H54 (cell line): ENCODE measurements around the gene HBQ1.
"Not testable (repeated sequence)": the region's sequence is repeated elsewhere in the genome, so short reads cannot be mapped to it uniquely, and the experiment has no call there.

Source experiments
- DNase-seq: peaks from one replicate; pipeline ENCODE4 v3.0.0; 2011; ENCODE audit warnings: low spot score, mixed read lengths; ENCODE audit not compliant: insufficient read length
- FAIRE-seq: peaks from 3 replicates; lab custom pipeline; 2011; peaks lifted over from hg19 to GRCh38; lab: Jason Lieb, UNC
- POLR2A ChIP-seq: IDR thresholded peaks from 2 replicates; pipeline ENCODE4 v1.6.1; 2011; ENCODE audit warnings: low read depth, mild to moderate bottlenecking, low read length

HBQ1 gene

DNA sequence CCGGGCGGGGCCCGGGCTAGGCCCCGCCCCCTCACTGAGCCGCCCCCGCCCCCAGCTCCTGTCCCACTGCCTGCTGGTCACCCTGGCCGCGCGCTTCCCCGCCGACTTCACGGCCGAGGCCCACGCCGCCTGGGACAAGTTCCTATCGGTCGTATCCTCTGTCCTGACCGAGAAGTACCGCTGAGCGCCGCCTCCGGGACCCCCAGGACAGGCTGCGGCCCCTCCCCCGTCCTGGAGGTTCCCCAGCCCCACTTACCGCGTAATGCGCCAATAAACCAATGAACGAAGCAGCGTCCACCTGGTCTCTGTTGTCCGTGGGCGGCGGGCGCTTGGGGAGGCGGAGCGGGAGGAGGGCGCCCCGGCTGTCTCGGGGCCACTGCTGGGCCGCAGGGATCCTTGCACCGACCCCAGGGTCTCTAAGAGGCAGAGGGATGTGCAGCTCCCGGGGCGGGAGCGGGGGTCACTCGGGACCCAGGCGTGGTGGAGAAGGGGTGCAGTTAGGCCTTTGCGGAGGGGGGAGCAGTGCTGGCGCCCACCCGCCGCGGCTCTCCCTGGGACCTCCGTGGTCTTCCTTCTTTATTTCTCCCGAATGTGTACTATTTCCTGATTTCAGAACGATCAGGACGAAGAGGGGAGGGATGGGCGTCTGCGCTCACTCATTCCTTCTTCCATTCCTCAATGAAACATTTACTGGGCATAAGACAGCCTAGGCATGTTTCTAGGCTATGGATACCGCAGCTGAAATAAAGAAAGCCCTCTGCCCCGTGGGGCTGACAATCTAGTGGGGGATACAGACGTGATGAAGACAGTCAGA is 25.8 kb upstream of the HBQ1 start:
- FAIRE-seq, result no peak

DNA sequence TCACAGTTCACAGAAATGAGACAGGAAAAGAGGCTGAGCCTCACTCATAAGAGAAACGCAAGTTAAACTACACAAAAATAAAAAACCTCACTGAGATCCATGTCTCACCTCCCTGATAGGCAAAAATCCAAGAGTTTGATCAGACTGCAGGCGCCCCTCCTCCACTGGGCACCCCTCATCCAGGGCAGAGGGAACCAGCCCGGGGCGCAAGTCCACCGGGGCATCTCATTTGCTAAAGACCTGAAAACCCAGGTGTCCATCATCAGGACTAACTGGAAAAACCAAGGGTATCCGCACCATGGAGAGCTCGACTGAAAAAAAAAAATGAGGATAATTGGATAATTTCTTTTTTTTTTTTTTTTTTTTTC is 25.2 kb upstream of the HBQ1 start:
- TF ChIP-seq POLR2A, result no peak
- DNase-seq (no peak), FAIRE-seq (no peak)

More for the DNA sequence above, 25.8 kb upstream of the HBQ1 start:
- no peak for TF ChIP-seq POLR2A
- DNase-seq, result no peak

DNA sequence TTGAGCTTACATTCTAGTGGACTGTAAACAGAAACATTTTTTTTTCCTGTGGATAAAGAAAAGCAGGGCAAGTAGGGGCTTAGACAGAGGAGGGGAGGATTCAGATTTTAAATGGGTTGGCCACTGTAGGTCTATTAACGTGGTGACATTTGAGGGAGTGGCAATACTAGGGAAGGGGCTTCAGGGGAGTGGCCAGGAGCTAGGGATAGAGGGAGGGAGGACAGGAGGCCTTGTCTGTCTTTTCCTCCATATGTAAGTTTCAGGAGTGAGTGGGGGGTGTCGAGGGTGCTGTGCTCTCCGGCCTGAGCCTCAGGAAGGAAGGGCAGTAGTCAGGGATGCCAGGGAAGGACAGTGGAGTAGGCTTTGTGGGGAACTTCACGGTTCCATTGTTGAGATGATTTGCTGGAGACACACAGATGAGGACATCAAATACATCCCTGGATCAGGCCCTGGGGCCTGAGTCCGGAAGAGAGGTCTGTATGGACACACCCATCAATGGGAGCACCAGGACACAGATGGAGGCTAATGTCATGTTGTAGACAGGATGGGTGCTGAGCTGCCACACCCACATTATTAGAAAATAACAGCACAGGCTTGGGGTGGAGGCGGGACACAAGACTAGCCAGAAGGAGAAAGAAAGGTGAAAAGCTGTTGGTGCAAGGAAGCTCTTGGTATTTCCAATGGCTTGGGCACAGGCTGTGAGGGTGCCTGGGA is 21.0 kb upstream of the HBQ1 start:
- no peak for TF ChIP-seq POLR2A
- FAIRE-seq, result no peak
- DNase-seq, result no peak

DNA sequence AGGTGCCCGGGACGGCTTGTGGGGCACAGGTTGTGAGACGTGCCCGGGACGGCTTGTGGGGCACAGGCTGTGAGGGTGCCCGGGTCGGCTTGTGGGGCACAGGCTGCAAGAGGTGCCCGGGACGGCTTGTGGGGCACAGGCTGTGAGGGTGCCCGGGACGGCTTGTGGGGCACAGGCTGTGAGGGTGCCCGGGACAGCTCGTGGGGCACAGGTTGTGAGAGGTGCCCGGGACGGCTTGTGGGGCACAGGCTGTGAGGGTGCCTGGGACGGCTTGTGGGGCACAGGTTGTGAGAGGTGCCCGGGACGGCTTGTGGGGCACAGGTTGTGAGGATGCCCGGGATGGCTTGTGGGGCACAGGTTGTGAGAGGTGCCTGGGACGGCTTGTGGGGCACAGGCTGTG is 20.0 kb upstream of the HBQ1 start:
- not testable (repeated sequence) for FAIRE-seq, DNase-seq

DNA sequence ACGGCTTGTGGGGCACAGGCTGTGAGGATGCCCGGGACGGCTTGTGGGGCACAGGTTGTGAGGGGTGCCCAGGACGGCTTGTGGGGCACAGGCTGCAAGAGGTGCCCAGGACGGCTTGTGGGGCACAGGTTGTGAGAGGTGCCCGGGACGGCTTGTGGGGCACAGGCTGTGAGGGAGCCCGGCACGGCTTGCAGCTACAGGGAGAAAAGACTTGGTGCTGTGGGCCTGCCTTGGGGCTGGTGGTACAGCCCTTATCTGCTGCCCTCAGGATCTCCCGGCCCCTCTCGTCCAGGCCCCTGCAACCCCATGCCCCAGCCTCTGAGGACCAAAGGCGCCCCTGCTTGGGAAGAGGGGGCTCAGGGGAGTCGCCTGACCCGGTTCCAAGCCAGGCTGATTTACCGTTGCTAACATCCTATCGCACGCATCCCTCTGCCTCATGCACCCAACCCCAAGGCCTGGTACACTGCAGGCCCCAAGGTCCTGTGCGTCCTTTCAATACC is 19.5 kb upstream of the HBQ1 start:
- FAIRE-seq (no peak), DNase-seq (no peak)
- TF ChIP-seq POLR2A, result no peak

DNA sequence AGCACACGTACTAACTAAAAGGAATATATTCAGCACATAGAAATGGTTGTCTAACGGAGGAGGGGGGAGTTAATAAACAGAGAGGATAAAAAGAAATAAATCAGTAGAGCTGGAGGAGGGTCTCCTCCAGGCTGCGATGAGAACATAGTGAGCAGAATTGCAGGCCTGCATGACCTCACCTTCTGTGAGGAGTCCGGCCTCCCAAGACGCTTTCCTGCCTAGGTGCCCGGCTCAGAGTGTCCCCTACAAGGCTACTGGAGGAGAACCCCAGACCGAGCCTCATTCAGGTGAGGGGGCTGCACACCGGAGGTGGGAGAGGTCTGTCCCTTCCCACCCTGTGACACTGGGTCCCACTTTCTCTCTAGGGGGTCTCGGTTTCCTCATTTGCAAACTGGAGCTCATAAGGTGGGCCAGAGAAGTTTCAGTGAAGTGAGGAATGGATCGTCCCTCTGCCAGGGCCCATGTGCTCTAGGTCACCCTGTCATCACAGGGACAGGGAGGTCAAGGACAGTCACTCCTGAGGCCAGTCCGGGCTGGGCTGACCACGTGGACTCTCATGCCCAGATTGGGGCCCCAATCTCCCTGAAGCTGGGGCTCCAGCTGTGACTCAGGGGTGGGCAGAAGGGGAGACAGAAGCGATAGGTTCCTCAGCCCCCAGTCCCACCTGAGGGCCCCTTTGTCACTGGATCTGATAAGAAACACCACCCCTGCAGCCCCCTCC is 17.8 kb upstream of the HBQ1 start:
- no peak for DNase-seq
- FAIRE-seq, result no peak
- no peak for TF ChIP-seq POLR2A

DNA sequence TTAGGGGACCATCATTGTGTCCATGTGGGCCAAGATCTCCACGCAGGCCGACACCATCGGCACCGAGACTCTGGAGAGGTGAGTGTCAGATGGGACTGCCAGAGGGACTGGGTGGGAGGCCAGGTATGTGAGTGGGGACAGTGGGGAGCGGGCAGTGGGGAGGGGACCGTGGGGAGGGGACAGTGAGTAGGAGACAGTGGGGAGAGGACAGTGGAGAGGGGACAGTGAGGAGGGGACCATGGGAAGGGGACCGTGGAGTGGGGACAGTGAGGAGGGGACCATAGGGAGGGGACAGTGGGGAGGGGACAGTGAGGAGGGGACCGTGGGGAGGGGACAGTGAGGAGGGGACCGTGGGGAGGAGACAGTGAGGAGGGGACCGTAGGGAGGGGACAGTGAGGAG is 17.1 kb upstream of the HBQ1 start:
- not testable (repeated sequence) for DNase-seq, FAIRE-seq

DNA sequence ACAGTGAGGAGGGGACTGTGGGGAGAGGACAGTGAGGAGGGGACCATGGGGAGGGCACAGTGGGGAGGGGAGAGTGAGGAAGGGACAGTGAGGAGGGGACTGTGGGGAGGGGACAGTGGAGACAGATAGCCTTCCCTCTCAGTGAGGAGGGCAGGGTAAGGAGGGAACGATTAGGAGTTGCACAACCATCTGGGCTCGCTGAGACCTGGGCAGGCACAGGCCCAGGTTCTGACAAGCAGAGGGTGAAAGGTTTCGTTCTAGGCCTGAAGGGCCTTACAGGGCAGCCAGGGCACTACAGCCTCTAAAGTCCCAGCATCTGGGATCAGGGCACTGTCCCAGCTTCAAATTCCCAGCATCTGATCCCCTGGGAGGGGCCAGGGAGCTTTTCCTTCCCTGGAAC is 16.6 kb upstream of the HBQ1 start:
- DNase-seq, FAIRE-seq: not testable (repeated sequence)

DNA sequence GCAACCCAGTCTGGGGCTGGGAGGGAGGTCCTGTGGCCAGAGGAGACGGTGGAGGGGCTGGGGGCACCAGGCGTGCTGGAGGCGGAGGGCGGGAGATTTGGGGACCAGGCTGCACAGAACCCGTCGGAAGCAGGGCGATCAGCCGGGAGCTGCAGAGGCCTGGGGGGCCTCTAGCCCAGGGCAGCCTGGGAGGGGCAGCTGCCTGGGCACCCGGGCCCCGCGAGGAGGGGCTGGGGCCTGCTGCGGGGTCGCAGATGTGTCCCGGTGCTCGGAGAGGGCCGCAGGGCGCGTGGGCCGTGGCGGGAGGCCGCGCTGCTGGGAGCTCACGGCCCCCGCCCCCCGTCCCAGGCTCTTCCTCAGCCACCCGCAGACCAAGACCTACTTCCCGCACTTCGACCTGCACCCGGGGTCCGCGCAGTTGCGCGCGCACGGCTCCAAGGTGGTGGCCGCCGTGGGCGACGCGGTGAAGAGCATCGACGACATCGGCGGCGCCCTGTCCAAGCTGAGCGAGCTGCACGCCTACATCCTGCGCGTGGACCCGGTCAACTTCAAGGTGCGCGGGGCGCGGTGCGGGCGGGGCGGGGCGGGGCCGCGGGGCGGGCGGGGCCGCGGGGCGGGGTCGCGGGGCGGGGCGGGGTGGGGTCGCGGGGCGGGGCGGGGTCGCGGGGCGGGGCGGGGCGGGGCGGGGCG is 16.0 kb upstream of the HBQ1 start:
- DNase-seq, FAIRE-seq: not testable (repeated sequence)

DNA sequence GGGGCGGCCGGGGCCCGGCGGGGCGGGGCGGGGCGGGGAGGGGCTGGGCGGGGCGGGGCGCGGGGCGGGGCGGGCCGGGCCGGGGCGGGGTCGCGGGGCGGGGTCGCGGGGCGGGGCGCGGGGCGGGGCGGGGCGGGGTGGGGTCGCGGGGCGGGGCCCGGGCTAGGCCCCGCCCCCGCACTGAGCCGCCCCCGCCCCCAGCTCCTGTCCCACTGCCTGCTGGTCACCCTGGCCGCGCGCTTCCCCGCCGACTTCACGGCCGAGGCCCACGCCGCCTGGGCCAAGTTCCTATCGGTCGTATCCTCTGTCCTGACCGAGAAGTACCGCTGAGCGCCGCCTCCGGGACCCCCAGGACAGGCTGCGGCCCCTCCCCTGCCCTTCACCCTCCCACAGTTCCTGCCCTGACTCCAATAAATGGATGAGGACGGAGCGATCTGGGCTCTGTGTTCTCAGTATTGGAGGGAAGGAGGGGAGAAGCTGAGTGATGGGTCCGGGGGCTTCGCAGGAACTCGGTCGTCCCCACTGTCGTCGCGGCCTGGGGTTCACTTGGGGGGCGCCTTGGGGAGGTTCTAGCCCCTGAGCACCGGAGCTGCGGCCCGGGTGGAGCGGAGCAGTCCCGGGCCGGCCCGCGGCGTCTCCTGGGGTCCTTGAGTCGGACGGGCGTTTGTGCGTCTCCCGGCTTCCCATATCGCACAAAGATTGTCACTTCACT is 15.3 kb upstream of the HBQ1 start:
- no peak for TF ChIP-seq POLR2A
- FAIRE-seq, result no peak

DNA sequence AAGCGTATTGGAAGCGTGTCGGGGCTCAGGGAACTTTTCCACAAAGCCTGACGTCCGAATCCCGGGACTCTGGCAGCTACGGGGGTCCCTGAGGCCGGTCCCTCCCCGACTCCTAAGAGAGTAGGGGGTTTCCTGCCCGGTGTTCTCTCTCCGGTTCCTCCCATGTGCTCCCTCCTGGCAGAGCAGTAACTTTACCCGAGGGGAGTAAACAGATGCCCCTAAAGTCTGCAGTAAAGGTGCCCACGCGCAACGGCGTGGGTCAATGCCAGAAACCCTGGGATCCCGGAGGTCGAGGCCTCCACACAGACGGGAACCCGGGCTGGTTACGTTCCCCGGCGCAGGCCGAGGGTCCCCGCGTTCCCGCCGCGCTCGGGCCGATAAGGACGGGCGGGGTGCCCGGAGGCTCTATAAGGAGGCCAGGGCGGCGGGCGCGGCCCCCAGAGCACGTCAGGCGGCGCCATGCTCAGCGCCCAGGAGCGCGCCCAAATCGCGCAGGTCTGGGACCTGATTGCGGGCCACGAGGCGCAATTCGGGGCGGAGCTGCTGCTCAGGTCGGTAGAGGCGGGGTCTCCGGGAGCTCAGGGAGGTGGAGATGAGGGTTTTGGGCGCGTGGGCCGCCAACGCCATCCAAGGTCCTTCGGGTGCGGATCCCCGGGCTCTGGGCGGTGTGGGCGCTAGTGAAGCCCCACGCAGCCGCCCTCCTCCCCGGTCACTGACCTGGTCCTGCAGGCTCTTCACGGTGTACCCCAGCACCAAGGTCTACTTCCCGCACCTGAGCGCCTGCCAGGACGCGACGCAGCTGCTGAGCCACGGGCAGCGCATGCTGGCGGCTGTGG is 14.5 kb upstream of the HBQ1 start, which contains the start of gene HBM:
Gene HBM, plus strand, starts transcription at position 440 of the 836 bp plus-strand sequence. Its CDS starts 20 bp downstream, at position 460.
- no peak for DNase-seq
- no peak for FAIRE-seq
- no peak for TF ChIP-seq POLR2A

More for the DNA sequence above, 15.3 kb upstream of the HBQ1 start:
- DNase-seq, result no peak
